H1 (cell line): Measurements from ENCODE around the gene PRDM15. TPM values are rescaled to one million over a fixed set of nuclear protein-coding genes. Genes with fewer than 3 reads are reported as not detected.

Source experiments
- ATF3 ChIP-seq: IDR thresholded peaks from 2 replicates; pipeline ENCODE4 v1.6.1; 2011; ENCODE audit warnings: low read depth, mild to moderate bottlenecking, low read length; ENCODE audit not compliant: insufficient read depth
- BACH1 ChIP-seq: IDR thresholded peaks from 2 replicates; pipeline ENCODE4 v1.6.1; 2012; ENCODE audit warnings: low read length, improper control_type of control experiment
- CEBPB ChIP-seq: IDR thresholded peaks from 2 replicates; pipeline ENCODE4 v1.6.1; 2012; ENCODE audit warnings: low read depth, low read length
- CHD7 ChIP-seq: fragments of 300-600 bp; sonication (generic); IDR thresholded peaks from 2 replicates; pipeline ENCODE4 v1.7.1; 2012; ENCODE audit warnings: low read length, moderate library complexity, mild to moderate bottlenecking, inconsistent platforms; ENCODE audit not compliant: insufficient replicate concordance
- E2F6 ChIP-seq: IDR thresholded peaks from 2 replicates; pipeline ENCODE4 v1.6.1; 2012; ENCODE audit warnings: inconsistent platforms
- EGR1 ChIP-seq: IDR thresholded peaks from 2 replicates; pipeline ENCODE4 v1.6.1; 2011; ENCODE audit warnings: low read depth, low read length, borderline replicate concordance
- FOSL1 ChIP-seq: IDR thresholded peaks from 2 replicates; pipeline ENCODE4 v1.6.1; 2011; ENCODE audit warnings: mild to moderate bottlenecking, low read depth, low read length, moderate library complexity; ENCODE audit not compliant: insufficient read depth
- JUN ChIP-seq: IDR thresholded peaks from 2 replicates; pipeline ENCODE4 v1.6.1; 2011; ENCODE audit warnings: low read depth, mild to moderate bottlenecking, improper control_type of control experiment, low read length
- JUND ChIP-seq: IDR thresholded peaks from 2 replicates; pipeline ENCODE4 v1.6.1; 2011; ENCODE audit warnings: mild to moderate bottlenecking, improper control_type of control experiment, low read length
- PHF8 ChIP-seq: fragments of 200-600 bp; sonication (generic); conservative IDR thresholded peaks from 2 replicates; pipeline ENCODE4 v1.7.1; 2012; ENCODE audit warnings: low read depth, mild to moderate bottlenecking, inconsistent platforms, low read length, moderate library complexity
- RFX5 ChIP-seq: IDR thresholded peaks from 2 replicates; pipeline ENCODE4 v1.6.1; 2011; ENCODE audit warnings: low read depth, low read length, improper control_type of control experiment, borderline replicate concordance
- TEAD4 ChIP-seq: IDR thresholded peaks from 2 replicates; pipeline ENCODE4 v1.6.1; 2012; ENCODE audit warnings: low read depth, low read length, inconsistent platforms, mixed read lengths
- polyA plus RNA-seq, 7 experiments: library from polyadenylated mRNA; depleted of rRNA in 3 of 7; stranded (reverse) in 5 of 7; unstranded in 2 of 7; fragments of >200 nt in 5 of 7; fragments of 200-250 nt in 2 of 7; gene quantifications; 1 replicate in 5 of 7; 2 replicates in 1 of 7; 4 replicates in 1 of 7; pipeline versions ENCODE4 v1.2.1 to v1.2.3, GENCODE V29; 2011 to 2013; ENCODE audit warnings: missing spikeins in 2 of 7, mixed read lengths in 2 of 7
- total RNA-seq: library from RNA; stranded (reverse); fragmentation: NEBNext Ultra II Directional; extraction: Animal tissue kit (Norgen Biotek cat#: 25700); gene quantifications from 2 replicates; pipeline ENCODE4 v1.2.1, GENCODE V29; 2021

Gene PRDM15
- total and polyA plus RNA-seq, 2 of the 8 experiments (the other 6 are each of a cell fraction or from before 2014, with no cell fraction given), result 9.7 to 10.5 TPM

- no peak for TF ChIP-seq CHD7
- TF ChIP-seq JUN, result no peak
- TF ChIP-seq JUND, result no peak
- no peak for TF ChIP-seq ATF3
- no peak for TF ChIP-seq PHF8
- no peak for TF ChIP-seq EGR1
- no peak for TF ChIP-seq BACH1
- TF ChIP-seq RFX5, result no peak
- no peak for TF ChIP-seq TEAD4
- no peak for TF ChIP-seq FOSL1
- TF ChIP-seq CEBPB, result no peak
- no peak for TF ChIP-seq E2F6
Measured at GRCh38 chr21:41810597-41810932, 68.6 kb downstream of the PRDM15 start (continued).
